GM23338 (cell line): Measurements from ENCODE around the gene PGC. TPM values are rescaled to one million over a fixed set of nuclear protein-coding genes. Genes with fewer than 3 reads are reported as not detected.

Experiments
- ATAC-seq: fragments of 200-7000 bp; cut with Tn5 transposase; 3 replicates; pipeline ENCODE4 v1.9.1; 2020
- DNase-seq: peaks from one replicate; pipeline ENCODE4 v3.0.0-alpha.2; 2015; ENCODE audit warnings: low spot score
- H2AFZ ChIP-seq: fragments of 200-600 bp; sonication (generic); 2 replicates; pipeline ENCODE4 v1.8.0; 2016; ENCODE audit warnings: antibody characterized with exemption, mild to moderate bottlenecking, moderate library complexity
- H3F3A ChIP-seq: fragments of 200-600 bp; sonication (generic); replicated peaks from 2 replicates; pipeline ENCODE4 v1.8.0; 2017; ENCODE audit warnings: antibody characterized with exemption, mixed run types, low read depth
- H3K27ac ChIP-seq: fragments of 200-600 bp; sonication (generic); 2 replicates; pipeline ENCODE4 v1.6.1; 2016; ENCODE audit warnings: low read depth
- H3K27me3 ChIP-seq: fragments of 200-600 bp; sonication (generic); 2 replicates; pipeline ENCODE4 v1.8.0; 2016; ENCODE audit warnings: mild to moderate bottlenecking, mixed run types, moderate library complexity; ENCODE audit not compliant: insufficient read depth
- H3K36me3 ChIP-seq: fragments of 200-600 bp; sonication (generic); 2 replicates; pipeline ENCODE4 v1.8.0; 2016; ENCODE audit warnings: mild to moderate bottlenecking; ENCODE audit not compliant: insufficient read depth
- H3K4me1 ChIP-seq: fragments of 200-600 bp; sonication (generic); 2 replicates; pipeline ENCODE4 v1.8.0; 2016; ENCODE audit warnings: mild to moderate bottlenecking, moderate library complexity; ENCODE audit not compliant: insufficient read depth
- H3K4me2 ChIP-seq: fragments of 200-600 bp; sonication (generic); 2 replicates; pipeline ENCODE4 v1.7.1; 2017; ENCODE audit warnings: mixed run types
- H3K4me3 ChIP-seq: fragments of 200-600 bp; sonication (generic); 2 replicates; pipeline ENCODE4 v1.6.1; 2016; ENCODE audit warnings: mixed run types
- H3K79me2 ChIP-seq: fragments of 200-600 bp; sonication (generic); replicated peaks from 2 replicates; pipeline ENCODE4 v1.8.0; 2017; ENCODE audit warnings: mild to moderate bottlenecking; ENCODE audit not compliant: insufficient read depth
- H3K9me2 ChIP-seq: fragments of 200-600 bp; sonication (generic); 2 replicates; pipeline ENCODE4 v1.8.0; 2017; ENCODE audit not compliant: insufficient read depth
- H4K20me1 ChIP-seq: fragments of 200-600 bp; sonication (generic); replicated peaks from 2 replicates; pipeline ENCODE4 v1.8.0; 2017; ENCODE audit warnings: mild to moderate bottlenecking; ENCODE audit not compliant: insufficient read depth
- H3K27ac Mint-ChIP-seq: 2 replicates; pipeline ENCODE4 v1.8.0; 2020; ENCODE audit warnings: inconsistent platforms, mild to moderate bottlenecking, moderate library complexity, mixed read lengths
- H3K27me3 Mint-ChIP-seq: 3 replicates; pipeline ENCODE4 v1.8.0; 2022; ENCODE audit warnings: low read depth, mild to moderate bottlenecking, moderate library complexity, mixed read lengths, inconsistent platforms; ENCODE audit not compliant: insufficient read depth, poor library complexity
- H3K36me3 Mint-ChIP-seq: 3 replicates; pipeline ENCODE4 v1.8.0; 2021; ENCODE audit warnings: low read depth, mild to moderate bottlenecking, inconsistent platforms, moderate library complexity, mixed read lengths
- H3K4me1 Mint-ChIP-seq: 3 replicates; pipeline ENCODE4 v1.8.0; 2020; ENCODE audit warnings: mild to moderate bottlenecking, inconsistent platforms, mixed read lengths
- H3K4me3 Mint-ChIP-seq: 3 replicates; pipeline ENCODE4 v1.8.0; 2021; ENCODE audit warnings: moderate library complexity, mild to moderate bottlenecking, inconsistent platforms, mixed read lengths
- H3K9me3 Mint-ChIP-seq: 3 replicates; pipeline ENCODE4 v1.8.0; 2020; ENCODE audit warnings: moderate library complexity, mild to moderate bottlenecking, inconsistent platforms, mixed read lengths
- CREB1 ChIP-seq: fragments of 250-450 bp; sonication (Bioruptor Pico); IDR thresholded peaks from 2 replicates; pipeline ENCODE4 v1.5.0; 2020; ENCODE audit warnings: low read depth, mild to moderate bottlenecking, moderate library complexity
- EZH2 ChIP-seq: fragments of 200-600 bp; sonication (generic); IDR thresholded peaks from one replicate; pipeline ENCODE4 v1.8.0; 2017; ENCODE audit warnings: antibody characterized with exemption, mild to moderate bottlenecking, low read depth; ENCODE audit not compliant: unreplicated experiment
- EZH2phosphoT487 ChIP-seq: fragments of 200-600 bp; sonication (generic); IDR thresholded peaks from one replicate; pipeline ENCODE4 v1.8.1; 2018; ENCODE audit warnings: antibody characterized with exemption; ENCODE audit not compliant: unreplicated experiment
- JUNB ChIP-seq: IDR thresholded peaks from one replicate; pipeline ENCODE4 v1.6.1; 2016; ENCODE audit warnings: antibody characterized with exemption; ENCODE audit not compliant: unreplicated experiment
- NANOG ChIP-seq: IDR thresholded peaks from 2 replicates; pipeline ENCODE4 v1.6.1; 2016; ENCODE audit warnings: antibody characterized with exemption, borderline replicate concordance
- POLR2AphosphoS5 ChIP-seq: IDR thresholded peaks from 2 replicates; pipeline ENCODE4 v1.6.1; 2016; ENCODE audit warnings: antibody characterized with exemption, low read depth
- REST ChIP-seq: IDR thresholded peaks from one replicate; pipeline ENCODE4 v1.6.1; 2018; ENCODE audit warnings: antibody characterized with exemption; ENCODE audit not compliant: unreplicated experiment
- STAT1 ChIP-seq: IDR thresholded peaks from one replicate; pipeline ENCODE4 v1.6.1; 2016; ENCODE audit warnings: antibody characterized with exemption; ENCODE audit not compliant: unreplicated experiment
- ZNF331 ChIP-seq: fragments of 250-450 bp; sonication (Bioruptor Pico); IDR thresholded peaks from 2 replicates; pipeline ENCODE4 v1.5.0; 2020; ENCODE audit warnings: low read depth, mild to moderate bottlenecking, moderate library complexity
- polyA plus RNA-seq: library from polyadenylated mRNA; unstranded; fragments of >200 nt; fragmentation: Nextera tagmentation; extraction: Ambion mirVana; gene quantifications from 2 replicates; pipeline ENCODE4 v1.2.1, GENCODE V29; 2016
- total RNA-seq: library from RNA; depleted of rRNA; stranded (reverse); fragments of >200 nt; shearing (Covaris generic); gene quantifications from 2 replicates; pipeline ENCODE4 v1.2.3, GENCODE V29; 2014
- TF ChIP-seq, protein P1 (sequence below): IDR thresholded peaks from 2 replicates; pipeline ENCODE4 v1.6.1; 2016; ENCODE audit warnings: antibody characterized with exemption
- TF ChIP-seq, protein P2 (sequence below), 2 experiments: fragments of 200-600 bp in 1 of 2; sonication (generic) in 1 of 2; conservative IDR thresholded peaks; 2 replicates each; pipeline versions ENCODE4 v1.5.1 to v1.6.1; 2016 to 2017; ENCODE audit warnings: antibody characterized with exemption in 2 of 2, low read depth in 2 of 2, mild to moderate bottlenecking in 2 of 2, moderate library complexity in 1 of 2
- TF ChIP-seq, protein P3 (sequence below): fragments of 250-450 bp; sonication (Bioruptor Pico); IDR thresholded peaks from 2 replicates; pipeline ENCODE4 v1.5.0; 2020; ENCODE audit warnings: mild to moderate bottlenecking, moderate library complexity

Gene PGC
- total and polyA plus RNA-seq, 2 experiments from 2014 or later = not detected

DNA sequence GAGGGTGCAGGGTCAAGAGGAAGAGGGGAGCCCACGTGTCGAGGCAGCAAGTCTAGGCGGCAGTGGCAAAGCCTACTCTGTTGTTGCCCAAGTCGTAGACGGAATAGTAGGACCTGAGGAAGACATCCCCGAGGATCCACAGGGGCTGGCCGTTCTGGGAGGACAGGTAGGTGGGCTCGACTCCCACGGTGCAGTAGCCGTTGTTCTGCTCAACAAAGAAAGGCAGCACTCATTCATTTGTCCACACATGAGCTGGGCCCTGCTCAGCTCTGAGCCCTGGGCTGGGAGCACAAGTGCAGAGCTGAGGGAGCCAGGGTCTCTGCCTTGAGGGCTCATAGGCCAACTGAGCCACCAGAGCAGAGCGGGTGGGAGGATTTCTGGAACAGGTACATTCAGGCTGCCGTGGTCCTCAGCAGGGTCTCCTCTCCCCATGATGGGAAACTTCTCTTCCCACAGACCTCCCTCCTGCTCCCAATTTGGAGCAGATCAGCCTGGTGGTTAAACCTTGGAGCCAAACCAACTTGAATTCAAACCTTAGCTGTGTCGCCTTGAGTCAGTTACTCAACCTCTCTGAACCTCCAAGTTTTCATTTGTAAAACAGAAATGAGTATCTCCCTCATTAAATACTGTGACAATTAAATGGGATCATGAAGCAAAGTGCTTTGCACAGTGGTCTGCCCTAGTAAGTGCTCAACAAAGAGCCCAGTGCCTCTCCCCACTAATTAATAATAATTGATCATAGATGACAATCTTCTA lies 10.2 kb downstream of the PGC start (continued):
- TF ChIP-seq, protein P1, sequence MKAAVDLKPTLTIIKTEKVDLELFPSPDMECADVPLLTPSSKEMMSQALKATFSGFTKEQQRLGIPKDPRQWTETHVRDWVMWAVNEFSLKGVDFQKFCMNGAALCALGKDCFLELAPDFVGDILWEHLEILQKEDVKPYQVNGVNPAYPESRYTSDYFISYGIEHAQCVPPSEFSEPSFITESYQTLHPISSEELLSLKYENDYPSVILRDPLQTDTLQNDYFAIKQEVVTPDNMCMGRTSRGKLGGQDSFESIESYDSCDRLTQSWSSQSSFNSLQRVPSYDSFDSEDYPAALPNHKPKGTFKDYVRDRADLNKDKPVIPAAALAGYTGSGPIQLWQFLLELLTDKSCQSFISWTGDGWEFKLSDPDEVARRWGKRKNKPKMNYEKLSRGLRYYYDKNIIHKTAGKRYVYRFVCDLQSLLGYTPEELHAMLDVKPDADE = no peak

- DNase-seq (peak; percentile 54), ATAC-seq (peak; percentile 1; the same call in 2 of the 3 replicates)
- peaks cover 18% of the 10 kb centered on the region for H3K27me3 ChIP-seq
- no peaks in the 10 kb centered on the region for H3K36me3 ChIP-seq
- Mint-ChIP-seq H3K9me3 (no peaks in the 10 kb centered on the region), H3K27ac (no peak overlapping the region), H3K36me3 (no peaks in the 10 kb centered on the region), H3K27me3 (peaks cover 18% of the 10 kb centered on the region), H3K4me3 (peak overlapping the region; percentile 67), H3K4me1 (peaks cover 24% of the 10 kb centered on the region)
- no peaks in the 10 kb centered on the region for H3K79me2 ChIP-seq
- peak overlapping the region; percentile 74 for H3K4me2 ChIP-seq
- H3F3A ChIP-seq = peaks cover 14% of the 10 kb centered on the region
- no peak overlapping the region for H3K27ac ChIP-seq
- no peaks in the 10 kb centered on the region for H4K20me1 ChIP-seq
- H3K4me3 ChIP-seq = peak overlapping the region; percentile 48
- no peaks in the 10 kb centered on the region for H3K9me2 ChIP-seq
- H3K4me1 ChIP-seq = peaks cover 19% of the 10 kb centered on the region
- peak overlapping the region; percentile 47; the same call in 1 of the 2 replicates for H2AFZ ChIP-seq
- TF ChIP-seq POLR2AphosphoS5 = no peak
- no peak for TF ChIP-seq EZH2phosphoT487
- TF ChIP-seq CREB1 = no peak
- TF ChIP-seq ZNF331 (CRISPR knock-in tag) = no peak
- TF ChIP-seq, protein P2, sequence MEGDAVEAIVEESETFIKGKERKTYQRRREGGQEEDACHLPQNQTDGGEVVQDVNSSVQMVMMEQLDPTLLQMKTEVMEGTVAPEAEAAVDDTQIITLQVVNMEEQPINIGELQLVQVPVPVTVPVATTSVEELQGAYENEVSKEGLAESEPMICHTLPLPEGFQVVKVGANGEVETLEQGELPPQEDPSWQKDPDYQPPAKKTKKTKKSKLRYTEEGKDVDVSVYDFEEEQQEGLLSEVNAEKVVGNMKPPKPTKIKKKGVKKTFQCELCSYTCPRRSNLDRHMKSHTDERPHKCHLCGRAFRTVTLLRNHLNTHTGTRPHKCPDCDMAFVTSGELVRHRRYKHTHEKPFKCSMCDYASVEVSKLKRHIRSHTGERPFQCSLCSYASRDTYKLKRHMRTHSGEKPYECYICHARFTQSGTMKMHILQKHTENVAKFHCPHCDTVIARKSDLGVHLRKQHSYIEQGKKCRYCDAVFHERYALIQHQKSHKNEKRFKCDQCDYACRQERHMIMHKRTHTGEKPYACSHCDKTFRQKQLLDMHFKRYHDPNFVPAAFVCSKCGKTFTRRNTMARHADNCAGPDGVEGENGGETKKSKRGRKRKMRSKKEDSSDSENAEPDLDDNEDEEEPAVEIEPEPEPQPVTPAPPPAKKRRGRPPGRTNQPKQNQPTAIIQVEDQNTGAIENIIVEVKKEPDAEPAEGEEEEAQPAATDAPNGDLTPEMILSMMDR (conservative IDR thresholded peaks at IDR 0.05; ENCODE audit: low read depth in 2 of 2) = no peak
- TF ChIP-seq JUNB = no peak
- TF ChIP-seq, protein P3, sequence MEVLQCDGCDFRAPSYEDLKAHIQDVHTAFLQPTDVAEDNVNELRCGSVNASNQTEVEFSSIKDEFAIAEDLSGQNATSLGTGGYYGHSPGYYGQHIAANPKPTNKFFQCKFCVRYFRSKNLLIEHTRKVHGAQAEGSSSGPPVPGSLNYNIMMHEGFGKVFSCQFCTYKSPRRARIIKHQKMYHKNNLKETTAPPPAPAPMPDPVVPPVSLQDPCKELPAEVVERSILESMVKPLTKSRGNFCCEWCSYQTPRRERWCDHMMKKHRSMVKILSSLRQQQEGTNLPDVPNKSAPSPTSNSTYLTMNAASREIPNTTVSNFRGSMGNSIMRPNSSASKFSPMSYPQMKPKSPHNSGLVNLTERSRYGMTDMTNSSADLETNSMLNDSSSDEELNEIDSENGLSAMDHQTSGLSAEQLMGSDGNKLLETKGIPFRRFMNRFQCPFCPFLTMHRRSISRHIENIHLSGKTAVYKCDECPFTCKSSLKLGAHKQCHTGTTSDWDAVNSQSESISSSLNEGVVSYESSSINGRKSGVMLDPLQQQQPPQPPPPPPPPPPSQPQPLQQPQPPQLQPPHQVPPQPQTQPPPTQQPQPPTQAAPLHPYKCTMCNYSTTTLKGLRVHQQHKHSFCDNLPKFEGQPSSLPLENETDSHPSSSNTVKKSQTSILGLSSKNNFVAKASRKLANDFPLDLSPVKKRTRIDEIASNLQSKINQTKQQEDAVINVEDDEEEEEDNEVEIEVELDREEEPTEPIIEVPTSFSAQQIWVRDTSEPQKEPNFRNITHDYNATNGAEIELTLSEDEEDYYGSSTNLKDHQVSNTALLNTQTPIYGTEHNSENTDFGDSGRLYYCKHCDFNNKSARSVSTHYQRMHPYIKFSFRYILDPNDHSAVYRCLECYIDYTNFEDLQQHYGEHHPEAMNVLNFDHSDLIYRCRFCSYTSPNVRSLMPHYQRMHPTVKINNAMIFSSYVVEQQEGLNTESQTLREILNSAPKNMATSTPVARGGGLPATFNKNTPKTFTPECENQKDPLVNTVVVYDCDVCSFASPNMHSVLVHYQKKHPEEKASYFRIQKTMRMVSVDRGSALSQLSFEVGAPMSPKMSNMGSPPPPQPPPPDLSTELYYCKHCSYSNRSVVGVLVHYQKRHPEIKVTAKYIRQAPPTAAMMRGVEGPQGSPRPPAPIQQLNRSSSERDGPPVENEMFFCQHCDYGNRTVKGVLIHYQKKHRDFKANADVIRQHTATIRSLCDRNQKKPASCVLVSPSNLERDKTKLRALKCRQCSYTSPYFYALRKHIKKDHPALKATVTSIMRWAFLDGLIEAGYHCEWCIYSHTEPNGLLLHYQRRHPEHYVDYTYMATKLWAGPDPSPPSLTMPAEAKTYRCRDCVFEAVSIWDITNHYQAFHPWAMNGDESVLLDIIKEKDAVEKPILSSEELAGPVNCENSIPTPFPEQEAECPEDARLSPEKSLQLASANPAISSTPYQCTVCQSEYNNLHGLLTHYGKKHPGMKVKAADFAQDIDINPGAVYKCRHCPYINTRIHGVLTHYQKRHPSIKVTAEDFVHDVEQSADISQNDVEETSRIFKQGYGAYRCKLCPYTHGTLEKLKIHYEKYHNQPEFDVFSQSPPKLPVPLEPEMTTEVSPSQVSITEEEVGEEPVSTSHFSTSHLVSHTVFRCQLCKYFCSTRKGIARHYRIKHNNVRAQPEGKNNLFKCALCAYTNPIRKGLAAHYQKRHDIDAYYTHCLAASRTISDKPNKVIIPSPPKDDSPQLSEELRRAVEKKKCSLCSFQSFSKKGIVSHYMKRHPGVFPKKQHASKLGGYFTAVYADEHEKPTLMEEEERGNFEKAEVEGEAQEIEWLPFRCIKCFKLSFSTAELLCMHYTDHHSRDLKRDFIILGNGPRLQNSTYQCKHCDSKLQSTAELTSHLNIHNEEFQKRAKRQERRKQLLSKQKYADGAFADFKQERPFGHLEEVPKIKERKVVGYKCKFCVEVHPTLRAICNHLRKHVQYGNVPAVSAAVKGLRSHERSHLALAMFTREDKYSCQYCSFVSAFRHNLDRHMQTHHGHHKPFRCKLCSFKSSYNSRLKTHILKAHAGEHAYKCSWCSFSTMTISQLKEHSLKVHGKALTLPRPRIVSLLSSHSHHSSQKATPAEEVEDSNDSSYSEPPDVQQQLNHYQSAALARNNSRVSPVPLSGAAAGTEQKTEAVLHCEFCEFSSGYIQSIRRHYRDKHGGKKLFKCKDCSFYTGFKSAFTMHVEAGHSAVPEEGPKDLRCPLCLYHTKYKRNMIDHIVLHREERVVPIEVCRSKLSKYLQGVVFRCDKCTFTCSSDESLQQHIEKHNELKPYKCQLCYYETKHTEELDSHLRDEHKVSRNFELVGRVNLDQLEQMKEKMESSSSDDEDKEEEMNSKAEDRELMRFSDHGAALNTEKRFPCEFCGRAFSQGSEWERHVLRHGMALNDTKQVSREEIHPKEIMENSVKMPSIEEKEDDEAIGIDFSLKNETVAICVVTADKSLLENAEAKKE = no peak
- no peak for TF ChIP-seq NANOG
- TF ChIP-seq REST = no peak
- TF ChIP-seq EZH2 = no peak
- TF ChIP-seq STAT1 = no peak
Observed at GRCh38 chr6:41736186-41736733, 10.9 kb downstream of the PGC start.
